Activated T-cell treated with anti-CD3 and anti-CD28 coated beads for 24 hours (primary cell): ENCODE results near the gene TCERG1L.

Source experiments
- DNase-seq: peaks from one replicate; pipeline ENCODE4 v3.0.0-alpha.2; 2020; ENCODE audit warnings: low read depth

TCERG1L gene

GRCh38 chr10:131226446-131227162 is 84.9 kb downstream of the TCERG1L start:
- DNase-seq, result no peak

GRCh38 chr10:131224106-131224505 is 87.4 kb downstream of the TCERG1L start:
- DNase-seq, result no peak

GRCh38 chr10:131223422-131223821 is 88.1 kb downstream of the TCERG1L start:
- no peak for DNase-seq

GRCh38 chr10:131222986-131223385 is 88.5 kb downstream of the TCERG1L start:
- DNase-seq, result no peak

GRCh38 chr10:131221632-131222277 is 89.8 kb downstream of the TCERG1L start:
- no peak for DNase-seq

GRCh38 chr10:131220601-131221171 is 90.8 kb downstream of the TCERG1L start:
- DNase-seq, result no peak

- DNase-seq, result no peak
Measured at GRCh38 chr10:131219955-131220489, 91.5 kb downstream of the TCERG1L start.

GRCh38 chr10:131219584-131219886 is 92.0 kb downstream of the TCERG1L start:
- DNase-seq, result no peak

GRCh38 chr10:131218811-131219583 is 92.5 kb downstream of the TCERG1L start:
- no peak for DNase-seq

- no peak for DNase-seq
Measured at GRCh38 chr10:131216681-131217230, 94.8 kb downstream of the TCERG1L start.

GRCh38 chr10:131215776-131216175 is 95.7 kb downstream of the TCERG1L start:
- no peak for DNase-seq

GRCh38 chr10:131214521-131215244 is 96.8 kb downstream of the TCERG1L start:
- no peak for DNase-seq

- no peak for DNase-seq
Measured at GRCh38 chr10:131213741-131214505, 97.6 kb downstream of the TCERG1L start.

- DNase-seq, result no peak
Measured at GRCh38 chr10:131212763-131213325, 98.7 kb downstream of the TCERG1L start.

GRCh38 chr10:131211965-131212619 is 99.4 kb downstream of the TCERG1L start:
- no peak for DNase-seq

GRCh38 chr10:131211559-131211958 is 100.0 kb downstream of the TCERG1L start:
- DNase-seq, result no peak

- DNase-seq, result no peak
Measured at GRCh38 chr10:131211146-131211545, 100.4 kb downstream of the TCERG1L start.

GRCh38 chr10:131210181-131210580 is 101.3 kb downstream of the TCERG1L start:
- no peak for DNase-seq

- DNase-seq, result no peak
Measured at GRCh38 chr10:131207584-131208532, 103.7 kb downstream of the TCERG1L start.
